ENCODE results near the gene UBA52. TPM values are rescaled to one million over a fixed set of nuclear protein-coding genes. Genes with fewer than 3 reads are reported as not detected.
"Not testable (repeated sequence)": the region's sequence is repeated elsewhere in the genome, so short reads cannot be mapped to it uniquely, and the experiment has no call there.

UBA52 gene
- total and polyA plus RNA-seq, 4 experiments from 2014 or later = 1,135 to 1,978 (median 1,827) TPM

DNA sequence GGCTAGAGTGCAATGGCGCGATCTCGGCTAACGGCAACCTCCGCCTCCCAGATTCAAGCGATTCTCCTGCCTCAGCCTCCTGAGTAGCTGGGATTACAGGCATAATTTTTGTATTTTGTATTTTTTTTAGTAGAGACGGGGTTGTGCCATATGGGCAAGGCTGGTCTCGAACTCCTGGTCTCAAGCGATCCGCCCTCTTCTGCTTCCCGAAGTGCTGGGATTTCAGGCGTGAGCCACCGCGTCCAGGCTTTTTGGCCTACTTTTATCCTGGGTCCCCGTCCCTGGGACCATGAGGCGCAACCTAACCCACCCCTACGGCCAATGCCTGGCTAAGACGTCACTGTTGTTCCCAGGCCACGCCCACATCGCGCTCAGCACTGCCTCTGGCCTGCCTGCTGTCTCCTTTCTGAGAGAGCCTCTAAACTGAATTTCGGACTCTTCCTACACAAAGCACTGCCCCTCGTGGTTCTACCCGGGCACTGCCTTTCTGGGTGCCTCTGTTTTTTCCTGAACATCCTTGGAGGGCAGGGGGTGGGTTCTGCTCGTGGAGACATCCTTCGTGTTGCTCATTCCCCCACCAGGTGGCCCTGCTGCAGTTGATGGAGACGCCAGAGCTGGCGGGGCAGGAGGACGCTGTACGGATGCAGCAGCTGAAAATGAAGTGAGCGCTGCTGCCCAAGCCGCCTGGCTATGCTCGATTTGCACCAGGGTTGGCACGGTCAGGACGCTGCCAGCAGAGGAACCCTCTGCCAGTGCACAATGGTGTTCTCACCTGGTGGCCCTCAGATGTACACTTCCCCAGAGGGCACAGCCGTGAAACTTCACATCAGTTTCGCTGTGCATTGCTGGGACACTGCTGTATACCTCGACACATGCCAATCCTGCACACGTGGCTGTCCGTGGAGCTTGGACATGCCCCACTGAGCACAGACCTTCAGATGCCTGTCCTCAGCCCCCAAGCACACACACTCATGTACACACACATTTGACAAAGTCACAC, 18.9 kb downstream of the UBA52 start:
- intact Hi-C loops (cut with micrococcal nuclease) = no loop called here
- H3K4me3 Mint-ChIP-seq = peak overlapping the region; percentile 52 to 93 (median 88)
- H3K27ac Mint-ChIP-seq = peak overlapping the region in 6 of 7 donors; percentile 32 to 96 (median 90)
- H3K36me3 ChIP-seq (ENCODE audit: insufficient read depth, low read length) = peaks cover 4% of the 10 kb centered on the region
- no peak overlapping the region for H3K27ac ChIP-seq (ENCODE audit: low read depth, low read length)
- H3K9me3 ChIP-seq (ENCODE audit: control insufficient read depth in 1 of 2, low read length in 2 of 2) = no peaks in the 10 kb centered on the region
- peak in 1 of 5 donors; percentile 36 for DNase-seq
- no peaks in the 10 kb centered on the region for H3K27me3 Mint-ChIP-seq
- no peak overlapping the region for H3K4me3 ChIP-seq (ENCODE audit: low read length in 2 of 2)
- H3K9me3 Mint-ChIP-seq = no peaks in the 10 kb centered on the region
- H3K4me1 ChIP-seq (ENCODE audit: insufficient read depth, low read length) = peaks cover 45% of the 10 kb centered on the region
- H3K27me3 ChIP-seq (ENCODE audit: insufficient read depth, low read length) = no peaks in the 10 kb centered on the region
- peaks cover 0 to 6% of the 10 kb centered on the region in 2 donors for H3K36me3 Mint-ChIP-seq
- CTCF ChIA-PET (ENCODE audit: partially characterized antibody) = interaction anchor here (1.0 to 4.9 kb wide), 12 partner anchors 22 to 257 kb away, joined by 3 to 58 read pairs (median 10); partner anchors contain the start of genes ELL, KXD1 and TMEM59L
- peaks cover 24 to 53% (median 39%) of the 10 kb centered on the region in 4 donors for H3K4me1 Mint-ChIP-seq
- POLR2A ChIA-PET (ENCODE audit: partially characterized antibody) = interaction anchor here (0.6 to 6.3 kb wide), 9 partner anchors 18 to 241 kb away, joined by 3 to 122 read pairs (median 9); partner anchors contain the start of genes ELL, KXD1, UBA52 and UPF1

DNA sequence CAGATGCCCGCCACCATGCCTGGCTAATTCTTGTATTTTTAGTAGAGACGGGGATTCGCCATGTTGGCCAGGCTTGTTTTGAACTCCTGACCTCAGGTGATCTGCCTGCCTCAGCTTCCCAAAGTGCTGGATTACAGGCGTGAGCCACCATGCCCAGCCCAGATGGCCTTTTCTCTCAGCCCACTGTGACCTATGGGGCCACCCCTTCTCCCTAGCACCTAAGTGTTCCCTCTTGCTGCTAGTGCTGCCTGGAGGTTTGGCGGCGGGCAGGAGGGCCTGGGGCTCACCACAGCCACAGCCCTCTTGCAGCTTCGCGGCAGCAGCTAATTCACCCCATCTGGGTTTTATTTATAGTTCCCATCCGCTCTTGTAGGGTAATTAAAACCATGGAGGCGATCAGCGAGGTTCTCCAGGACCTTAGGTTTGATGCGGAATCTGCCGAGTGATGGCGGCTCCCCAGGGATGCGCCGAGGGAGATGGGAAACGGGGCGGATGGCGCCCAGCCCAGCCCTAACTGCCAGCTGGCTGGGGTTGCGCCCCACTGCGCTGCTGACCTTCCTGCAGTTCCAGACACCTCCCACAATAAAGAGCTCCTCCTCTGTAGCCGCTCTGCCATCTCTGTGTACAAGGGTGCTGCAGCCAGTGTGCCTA, 20.2 kb downstream of the UBA52 start:
- H3K27me3 Mint-ChIP-seq = no peaks in the 10 kb centered on the region
- H3K9me3 Mint-ChIP-seq = no peaks in the 10 kb centered on the region

DNA sequence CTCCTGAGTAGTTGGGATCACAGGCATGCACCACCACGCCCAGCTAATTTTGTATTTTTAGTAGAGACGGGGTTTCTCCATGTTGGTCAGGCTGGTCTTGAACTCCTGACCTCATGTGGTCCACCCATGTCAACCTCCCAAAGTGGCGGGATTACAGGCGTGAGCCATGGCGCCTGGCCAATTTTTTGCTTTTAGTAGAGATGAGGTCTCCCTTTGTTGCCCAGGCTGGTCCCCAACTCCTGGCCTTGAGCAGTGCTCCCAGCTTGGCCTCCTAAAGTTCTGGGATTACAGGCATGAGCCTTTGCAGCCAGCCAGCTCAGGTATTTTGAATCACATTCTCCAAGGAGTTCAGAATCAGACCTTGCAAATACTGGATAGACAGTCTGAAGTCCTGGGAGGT, 21.1 kb downstream of the UBA52 start:
- H3K9me3 Mint-ChIP-seq; H3K27me3 ChIP-seq (ENCODE audit: insufficient read depth, low read length); intact Hi-C loops (cut with micrococcal nuclease); H3K9me3 ChIP-seq (ENCODE audit: control insufficient read depth in 1 of 2, low read length in 2 of 2); DNase-seq; H3K27ac ChIP-seq (ENCODE audit: low read depth, low read length); H3K27me3 Mint-ChIP-seq; H3K36me3 Mint-ChIP-seq; H3K36me3 ChIP-seq (ENCODE audit: insufficient read depth, low read length); H3K4me3 ChIP-seq (ENCODE audit: low read length in 2 of 2): not testable (repeated sequence)
- ChIA-PET POLR2A (ENCODE audit: partially characterized antibody) (interaction anchor here (0.8 to 2.8 kb wide), 6 partner anchors 21 to 326 kb away, joined by 3 to 18 read pairs (median 7); partner anchors contain the start of genes COPE, ELL, KXD1 and UBA52), CTCF (ENCODE audit: partially characterized antibody) (interaction anchor here (0.7 to 2.4 kb wide), 10 partner anchors 21 to 255 kb away, joined by 3 to 25 read pairs (median 5); partner anchors contain the start of genes FKBP8 and UBA52)
- peaks cover 40% of the 10 kb centered on the region for H3K4me1 ChIP-seq (ENCODE audit: insufficient read depth, low read length)
- Mint-ChIP-seq H3K4me1 (peaks cover 24 to 44% (median 32%) of the 10 kb centered on the region in 4 donors), H3K27ac (peak overlapping the region in 4 of 7 donors; percentile 18 to 82 (median 37)), H3K4me3 (peak overlapping the region in 4 of 8 donors; percentile 3 to 69 (median 16))

More for the DNA sequence above, 20.2 kb downstream of the UBA52 start:
- H3K36me3 ChIP-seq (ENCODE audit: insufficient read depth, low read length) = peaks cover 4% of the 10 kb centered on the region
- ChIA-PET CTCF (ENCODE audit: partially characterized antibody) (interaction anchor here (0.8 to 4.9 kb wide), 6 partner anchors 20 to 256 kb away, joined by 3 to 31 read pairs (median 8); partner anchors contain the start of gene UBA52), POLR2A (ENCODE audit: partially characterized antibody) (interaction anchor here (0.5 kb wide), 1 partner anchor 165 kb away, joined by 3 read pairs; no protein-coding TSS in a partner anchor)
- Mint-ChIP-seq H3K27ac (peak overlapping the region in 3 of 7 donors; percentile 53 to 83 (median 70)), H3K4me3 (peak overlapping the region in 2 of 8 donors; percentile 41 to 61), H3K36me3 (peaks cover 0 to 6% of the 10 kb centered on the region in 2 donors), H3K4me1 (peaks cover 26 to 46% (median 34%) of the 10 kb centered on the region in 4 donors)
- intact Hi-C loops (cut with micrococcal nuclease) = no loop called here
- H3K4me1 ChIP-seq (ENCODE audit: insufficient read depth, low read length) = peaks cover 43% of the 10 kb centered on the region
- no peak overlapping the region for H3K4me3 ChIP-seq (ENCODE audit: low read length in 2 of 2)
- no peaks in the 10 kb centered on the region for H3K27me3 ChIP-seq (ENCODE audit: insufficient read depth, low read length)
- DNase-seq = no peak
- no peaks in the 10 kb centered on the region for H3K9me3 ChIP-seq (ENCODE audit: control insufficient read depth in 1 of 2, low read length in 2 of 2)
- no peak overlapping the region for H3K27ac ChIP-seq (ENCODE audit: low read depth, low read length)

DNA sequence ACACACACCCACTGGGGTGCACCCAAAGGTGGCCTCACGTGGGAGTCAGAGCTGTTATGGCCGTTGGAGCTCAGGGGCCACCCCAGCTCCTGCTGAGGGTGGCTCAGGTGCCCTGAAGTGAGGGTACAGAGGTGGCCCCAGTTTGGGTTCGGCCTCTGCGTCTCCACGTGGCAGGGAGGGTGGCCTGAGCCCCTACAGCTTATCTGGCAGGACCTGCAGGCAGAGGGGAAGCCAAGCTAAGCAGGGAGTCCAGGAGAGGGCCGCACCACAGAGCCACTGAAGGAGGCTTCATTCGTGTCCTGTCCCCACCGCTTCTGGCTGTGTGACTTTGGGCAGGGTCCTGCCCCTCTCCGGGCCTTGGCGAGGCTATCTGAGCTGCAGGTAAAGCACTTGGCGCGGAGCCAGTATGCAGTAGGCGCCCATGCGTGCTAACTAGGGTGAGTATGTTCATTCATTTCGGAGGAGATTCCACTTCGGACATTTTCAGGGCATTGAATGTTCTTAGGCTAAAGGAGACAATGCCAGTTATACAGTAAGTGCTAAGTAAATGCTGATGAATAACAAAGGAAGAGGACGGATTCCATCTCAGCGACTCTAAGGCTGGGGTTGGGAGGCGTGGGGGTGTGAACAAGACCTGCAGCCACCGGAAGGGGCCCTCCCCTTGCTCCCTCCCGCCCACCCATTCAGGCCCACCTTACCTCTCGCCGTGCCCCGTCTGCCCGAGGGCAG, 21.9 kb downstream of the UBA52 start:
- POLR2A ChIA-PET (ENCODE audit: partially characterized antibody) = interaction anchor here (0.8 to 2.8 kb wide), 9 partner anchors 12 to 326 kb away, joined by 3 to 18 read pairs (median 4); partner anchors contain the start of genes COPE, ELL, KXD1 and UBA52
- Histone ChIP-seq H3K4me3 (ENCODE audit: low read length in 2 of 2) (no peak overlapping the region), H3K27ac (ENCODE audit: low read depth, low read length) (peak overlapping the region; percentile 50), H3K4me1 (ENCODE audit: insufficient read depth, low read length) (peaks cover 33% of the 10 kb centered on the region), H3K36me3 (ENCODE audit: insufficient read depth, low read length) (peaks cover 4% of the 10 kb centered on the region), H3K9me3 (ENCODE audit: control insufficient read depth in 1 of 2, low read length in 2 of 2) (no peaks in the 10 kb centered on the region), H3K27me3 (ENCODE audit: insufficient read depth, low read length) (no peaks in the 10 kb centered on the region)
- DNase-seq = no peak
- peak overlapping the region; percentile 15 to 92 (median 81) for H3K27ac Mint-ChIP-seq
- CTCF ChIA-PET (ENCODE audit: partially characterized antibody) = interaction anchor here (0.6 to 2.4 kb wide), 21 partner anchors 8 to 284 kb away, joined by 3 to 25 read pairs (median 4); partner anchors contain the start of genes FKBP8 and UBA52
- intact Hi-C loops (cut with micrococcal nuclease) = loop anchor here (1.0 kb wide), 1 partner anchor 254 kb away; no protein-coding TSS in a partner anchor
- peak overlapping the region in 7 of 8 donors; percentile 7 to 69 (median 52) for H3K4me3 Mint-ChIP-seq
- peaks cover 0 to 6% of the 10 kb centered on the region in 2 donors for H3K36me3 Mint-ChIP-seq
- peaks cover 18 to 36% (median 26%) of the 10 kb centered on the region in 4 donors for H3K4me1 Mint-ChIP-seq
- H3K9me3 Mint-ChIP-seq = no peaks in the 10 kb centered on the region
- H3K27me3 Mint-ChIP-seq = no peaks in the 10 kb centered on the region

DNA sequence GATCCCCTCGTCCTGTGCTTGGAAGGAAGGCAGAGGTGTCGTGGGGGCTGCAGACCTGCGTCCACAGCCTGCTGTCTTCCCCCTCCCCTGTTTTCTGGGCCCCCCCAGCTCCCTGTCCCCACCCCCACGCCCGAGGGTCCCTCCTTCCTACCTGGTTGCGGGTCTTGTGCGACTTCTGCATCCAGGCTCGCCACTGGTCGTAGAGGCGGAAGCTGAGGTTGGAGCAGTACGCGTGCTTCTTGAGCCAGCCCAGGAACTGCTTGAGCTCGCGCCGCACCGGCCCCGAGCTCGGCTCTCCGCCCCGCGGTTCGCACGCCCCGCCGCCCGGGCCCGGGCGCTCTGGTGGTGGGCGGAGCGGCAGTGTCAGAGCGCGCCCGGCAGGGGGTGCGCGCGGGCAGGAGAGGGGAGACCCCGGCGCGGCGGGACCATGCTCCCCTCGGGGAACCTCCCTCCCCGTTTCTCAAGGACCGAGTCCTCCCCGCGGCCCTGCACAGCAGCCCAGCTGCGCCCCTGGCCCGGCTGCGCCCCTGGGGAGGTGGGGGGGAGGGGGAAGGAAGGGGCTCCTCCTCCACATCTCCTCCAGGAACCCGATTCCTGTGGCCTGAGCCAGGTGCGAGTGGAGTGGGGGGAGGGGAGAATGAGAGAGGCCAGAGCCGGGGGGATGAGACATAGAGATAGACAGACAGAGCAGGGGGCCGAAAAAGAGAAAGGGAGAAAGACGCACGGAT, 22.6 kb downstream of the UBA52 start:
- peaks cover 32% of the 10 kb centered on the region for H3K4me1 ChIP-seq (ENCODE audit: insufficient read depth, low read length)
- Mint-ChIP-seq H3K4me3 (peak overlapping the region; percentile 69 to 85 (median 76)), H3K36me3 (peaks cover 0 to 6% of the 10 kb centered on the region in 2 donors), H3K27ac (peak overlapping the region in 6 of 7 donors; percentile 56 to 91 (median 78)), H3K27me3 (peaks cover 0 to under 1% of the 10 kb centered on the region in 2 donors), H3K9me3 (no peaks in the 10 kb centered on the region), H3K4me1 (peaks cover 18 to 36% (median 25%) of the 10 kb centered on the region in 4 donors)
- POLR2A ChIA-PET (ENCODE audit: partially characterized antibody) = interaction anchor here (0.8 to 2.8 kb wide), 7 partner anchors 13 to 253 kb away, joined by 3 to 18 read pairs (median 7); partner anchors contain the start of genes ELL, TMEM59L, UBA52 and UPF1
- CTCF ChIA-PET (ENCODE audit: partially characterized antibody) = interaction anchor here (0.6 to 2.4 kb wide), 19 partner anchors 8 to 322 kb away, joined by 3 to 25 read pairs (median 4); partner anchors contain the start of genes FKBP8 and UBA52
- peak overlapping the region; percentile 52 to 57 for H3K4me3 ChIP-seq (ENCODE audit: low read length in 2 of 2)
- peaks cover 4% of the 10 kb centered on the region for H3K36me3 ChIP-seq (ENCODE audit: insufficient read depth, low read length)
- H3K27ac ChIP-seq (ENCODE audit: low read depth, low read length) = peak overlapping the region; percentile 50
- DNase-seq = peak; percentile 69 to 80 (median 75)
- H3K27me3 ChIP-seq (ENCODE audit: insufficient read depth, low read length) = no peaks in the 10 kb centered on the region
- H3K9me3 ChIP-seq (ENCODE audit: control insufficient read depth in 1 of 2, low read length in 2 of 2) = no peaks in the 10 kb centered on the region
- intact Hi-C loops (cut with micrococcal nuclease) = loop anchor here (1.0 kb wide), 1 partner anchor 253 kb away; no protein-coding TSS in a partner anchor
